GM19099 (cell line): ENCODE data around the gene MIER2.

ENCODE experiments used
- POLR2A ChIP-seq: IDR thresholded peaks from 3 replicates; pipeline ENCODE4 v1.6.1; 2011; ENCODE audit warnings: low read depth; ENCODE audit not compliant: insufficient read length; ENCODE audit errors: extremely low read depth

The MIER2 gene

DNA sequence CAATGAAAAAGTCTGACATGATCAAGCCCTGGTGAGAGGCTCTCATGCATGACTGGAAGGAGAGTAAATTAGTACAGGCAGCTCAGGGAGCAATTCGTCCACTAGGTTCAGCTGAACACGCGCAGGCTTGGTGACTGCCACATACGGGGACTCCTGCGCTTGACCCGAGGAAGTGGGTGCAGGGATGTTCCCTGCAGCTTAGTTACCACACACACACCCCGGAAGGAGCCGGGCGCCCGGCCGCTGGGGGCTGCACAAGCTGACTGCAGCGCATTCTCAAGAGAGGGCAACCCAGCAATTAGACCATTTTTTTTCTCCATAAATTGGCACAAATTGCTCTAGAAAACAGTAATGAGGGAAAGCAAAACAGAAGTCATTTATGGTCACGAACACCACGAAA lies 23.0 kb upstream of the MIER2 start:
- TF ChIP-seq POLR2A: no peak

DNA sequence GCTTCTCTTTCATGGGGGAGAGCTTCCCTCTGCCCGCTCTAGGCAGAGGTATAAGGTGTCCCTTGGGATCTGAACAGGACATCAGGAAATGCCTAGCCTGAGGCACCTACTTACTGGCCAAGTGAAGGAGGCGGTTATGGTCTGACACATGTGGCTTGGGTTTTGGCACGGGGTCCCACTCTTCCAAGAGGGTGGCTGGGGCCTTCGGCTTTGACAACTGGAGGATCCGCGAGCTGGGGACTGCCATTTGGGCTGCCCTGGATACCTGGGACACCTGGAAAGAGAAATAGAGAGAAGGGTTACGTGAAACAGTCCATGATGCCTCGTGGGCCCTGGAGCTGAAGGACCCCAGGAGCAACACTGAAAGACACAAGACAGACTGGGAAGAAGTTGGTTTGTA lies 22.4 kb upstream of the MIER2 start:
- TF ChIP-seq POLR2A: no peak

DNA sequence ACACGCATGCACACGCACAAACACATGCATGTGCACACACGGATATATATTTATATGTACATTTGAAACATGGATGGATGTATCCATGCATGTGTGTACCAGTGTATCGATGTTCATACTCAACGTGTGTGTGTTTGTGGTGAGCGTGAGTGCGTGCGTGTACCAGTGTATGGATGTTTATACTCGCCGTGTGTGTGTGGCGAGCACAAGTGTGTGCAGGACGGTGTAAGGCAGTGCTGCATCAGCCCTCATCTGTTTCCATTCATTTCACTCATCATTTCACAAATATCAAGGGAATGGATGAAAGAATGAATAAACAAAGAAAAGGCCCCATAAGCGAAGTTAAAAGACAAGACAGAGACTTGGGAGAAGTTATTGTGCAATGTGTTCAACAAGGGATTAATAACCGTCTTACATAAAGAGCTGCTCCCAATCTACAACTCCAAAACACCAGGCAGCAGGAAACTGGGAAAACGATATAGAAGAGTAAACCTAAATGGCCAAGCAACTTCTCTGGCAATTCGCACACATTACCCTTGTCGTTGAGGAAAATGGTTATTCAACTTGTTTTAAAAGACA lies 21.7 kb upstream of the MIER2 start:
- no peak for TF ChIP-seq POLR2A

DNA sequence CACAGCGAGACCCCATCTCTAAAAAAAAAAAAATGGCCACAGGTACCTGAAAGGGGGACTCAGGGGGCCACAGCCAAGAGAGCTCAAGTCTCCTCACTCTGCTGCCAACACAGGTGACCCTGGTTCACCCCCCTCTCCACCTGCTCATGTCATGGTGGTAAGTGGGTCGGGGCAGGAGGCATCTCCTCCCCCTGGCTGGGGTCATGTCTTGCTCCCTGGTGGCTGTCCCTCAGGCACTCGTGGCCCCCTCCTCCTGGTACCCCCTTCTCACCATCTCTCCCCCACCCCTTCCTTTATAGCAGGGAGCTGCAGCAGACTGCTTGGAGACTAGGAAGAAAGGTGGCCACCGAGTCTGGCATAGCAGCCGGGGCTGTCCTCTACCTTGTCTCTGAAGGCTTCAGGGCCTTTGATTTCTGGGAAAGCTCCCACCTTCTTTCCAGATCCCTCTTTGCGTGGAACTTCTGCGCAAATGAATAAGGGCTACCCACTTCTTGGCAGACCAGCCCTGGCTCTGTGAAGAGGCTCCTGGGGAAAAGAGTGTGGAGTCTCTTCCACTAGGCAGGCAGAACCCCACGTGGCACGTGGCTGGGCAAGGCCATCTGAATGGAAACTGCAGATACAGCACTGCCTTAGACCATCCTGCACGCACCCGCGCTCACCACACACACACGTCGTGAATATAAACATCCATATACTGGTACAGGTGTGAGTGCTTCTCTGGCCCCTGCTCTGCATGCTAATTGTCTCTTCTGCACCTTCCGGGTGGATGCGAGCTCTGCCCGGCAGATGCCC lies 20.1 kb upstream of the MIER2 start:
- no peak for TF ChIP-seq POLR2A

DNA sequence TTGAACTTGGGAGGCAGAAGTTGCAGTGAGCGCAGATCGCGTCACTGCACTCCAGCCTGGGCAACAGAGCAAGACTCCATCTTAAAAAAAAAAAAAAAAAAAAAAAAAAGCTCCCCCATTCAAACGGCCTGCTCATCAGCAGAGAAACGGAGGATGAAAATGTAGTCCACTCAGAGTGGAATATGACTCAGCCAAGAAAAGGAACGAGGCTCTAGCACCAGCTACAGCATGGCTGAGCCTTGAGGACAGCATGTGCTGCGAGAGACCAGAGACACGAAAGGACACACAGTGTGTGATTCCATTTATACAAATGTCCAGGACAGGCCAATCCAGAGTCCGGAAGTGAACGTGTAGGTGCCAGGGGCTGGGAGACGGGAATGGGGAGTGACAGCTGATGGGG lies 18.1 kb upstream of the MIER2 start:
- no peak for TF ChIP-seq POLR2A

DNA sequence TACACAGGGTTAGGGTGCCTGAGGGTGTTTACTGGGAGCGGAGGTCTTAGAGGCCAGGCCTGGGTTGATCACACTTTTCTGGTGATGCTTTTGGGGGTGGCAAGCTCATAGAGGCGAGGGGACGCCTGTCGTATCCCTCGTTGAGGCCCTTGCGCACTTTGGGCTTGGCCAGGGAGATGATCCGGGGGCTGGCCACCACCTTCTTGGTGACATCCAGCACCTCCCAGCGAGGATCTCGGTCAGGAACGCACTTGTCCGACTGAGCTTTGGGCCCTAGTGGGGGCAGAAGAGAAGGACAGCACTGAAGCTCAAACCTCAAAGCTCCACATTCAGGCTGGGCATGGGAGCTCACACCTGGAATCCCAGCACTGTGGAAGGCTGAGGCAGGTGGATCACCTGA lies 17.6 kb upstream of the MIER2 start:
- no peak for TF ChIP-seq POLR2A

DNA sequence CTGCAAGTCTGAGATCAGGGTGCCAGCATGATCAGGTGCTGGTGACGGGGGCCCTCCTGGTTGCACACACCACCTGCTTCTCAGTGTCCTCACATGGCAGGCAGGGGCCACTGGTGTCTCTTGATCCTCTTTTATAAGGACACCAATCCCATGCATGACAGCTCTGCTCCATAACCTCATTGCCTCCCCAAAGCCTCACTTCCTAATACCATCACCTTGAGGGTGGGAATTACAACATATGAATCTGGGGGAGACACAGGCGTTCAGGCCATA lies 15.0 kb upstream of the MIER2 start:
- no peak for TF ChIP-seq POLR2A

DNA sequence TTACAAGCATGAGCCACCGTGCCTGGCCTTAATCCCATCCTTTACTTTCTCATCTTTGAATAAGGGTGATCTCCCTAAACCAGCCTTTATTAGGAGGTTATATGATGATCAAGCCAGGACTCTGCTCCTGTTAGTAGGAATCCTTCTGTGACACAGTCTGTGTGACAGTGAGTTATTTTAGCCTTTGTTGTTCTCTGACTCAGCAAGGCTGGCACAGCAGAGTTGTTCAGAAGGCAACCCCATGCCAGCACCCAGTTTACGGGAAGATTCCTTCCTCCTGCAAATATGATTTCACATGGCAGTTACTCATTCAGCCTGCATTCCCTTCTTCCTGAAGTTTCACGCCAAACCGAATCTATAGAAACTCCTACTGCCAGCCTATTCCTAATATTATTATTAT lies 10.5 kb upstream of the MIER2 start:
- TF ChIP-seq POLR2A: no peak

DNA sequence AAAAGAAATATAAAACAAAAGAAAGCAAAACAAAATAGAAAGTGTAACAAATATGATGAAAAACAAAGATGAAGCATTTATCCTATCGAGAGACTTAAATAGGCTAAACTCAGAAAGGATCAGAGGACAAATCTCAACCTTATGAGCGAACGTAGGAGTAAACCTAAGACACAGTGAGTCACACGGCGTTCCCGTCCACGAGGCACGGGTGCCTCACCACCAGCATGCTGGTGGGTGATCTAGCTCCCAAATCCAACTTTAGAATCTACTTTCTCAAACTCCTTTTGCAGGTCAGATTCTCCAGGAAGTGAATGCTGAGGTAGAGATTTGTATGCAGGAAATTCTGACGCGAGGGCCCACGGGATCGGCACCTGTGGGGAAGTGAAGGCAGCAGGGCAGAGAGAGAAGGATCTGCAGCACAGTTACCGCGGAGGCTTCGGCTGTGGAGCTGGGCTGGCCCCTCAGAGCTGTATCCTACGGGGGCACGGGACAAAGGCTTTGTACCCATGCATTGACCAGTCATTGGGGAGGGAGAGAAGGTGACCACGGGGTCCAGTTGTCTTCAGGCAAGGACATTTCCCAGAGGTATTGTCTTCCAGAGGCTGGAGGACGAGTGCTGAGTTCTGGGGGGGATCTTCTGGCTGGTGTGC lies 7.5 kb upstream of the MIER2 start:
- TF ChIP-seq POLR2A: no peak

DNA sequence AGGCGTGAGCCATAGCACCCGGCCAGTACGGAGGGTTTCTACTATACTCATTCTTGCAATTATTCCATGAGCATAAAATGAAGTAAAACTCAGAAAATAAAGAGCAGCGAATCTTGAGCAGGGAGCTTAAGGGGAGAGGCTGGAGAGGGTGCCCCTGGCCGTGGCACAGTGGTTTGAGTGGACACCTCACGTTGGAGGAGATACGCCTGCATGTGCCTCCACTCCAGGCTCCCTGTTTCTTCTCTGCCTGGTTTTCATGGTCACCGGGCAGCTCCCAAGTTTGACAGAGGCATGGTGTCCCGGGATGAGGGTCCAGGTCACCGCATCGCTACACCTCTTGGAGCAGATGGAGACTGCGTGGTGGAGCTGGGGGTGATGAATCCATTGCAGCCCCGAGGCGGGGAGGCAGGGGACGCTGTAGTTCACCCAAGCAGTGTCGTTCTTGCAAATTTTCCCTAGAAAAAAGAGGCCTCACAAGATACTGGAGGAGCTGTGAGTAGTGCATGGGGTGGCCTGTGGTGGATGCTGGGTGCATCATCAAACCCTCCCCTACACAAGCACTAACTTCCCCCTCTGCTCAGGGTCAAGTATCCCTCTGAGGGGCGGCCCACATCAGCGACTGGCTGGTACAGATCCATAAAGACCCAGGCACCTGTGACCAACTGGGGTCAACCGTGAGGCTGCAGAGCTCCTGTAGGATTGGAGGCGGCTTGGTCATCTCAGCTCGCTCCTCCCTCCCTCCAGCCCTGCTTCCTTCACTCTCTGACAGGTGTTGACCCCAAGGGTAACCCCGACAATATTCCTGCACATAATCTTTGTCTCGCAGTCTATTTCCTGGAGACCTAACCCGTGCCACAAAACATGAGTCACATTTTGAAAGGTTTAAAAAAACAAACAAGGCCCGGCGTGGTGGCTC lies 3.6 kb upstream of the MIER2 start:
- TF ChIP-seq POLR2A: no peak

DNA sequence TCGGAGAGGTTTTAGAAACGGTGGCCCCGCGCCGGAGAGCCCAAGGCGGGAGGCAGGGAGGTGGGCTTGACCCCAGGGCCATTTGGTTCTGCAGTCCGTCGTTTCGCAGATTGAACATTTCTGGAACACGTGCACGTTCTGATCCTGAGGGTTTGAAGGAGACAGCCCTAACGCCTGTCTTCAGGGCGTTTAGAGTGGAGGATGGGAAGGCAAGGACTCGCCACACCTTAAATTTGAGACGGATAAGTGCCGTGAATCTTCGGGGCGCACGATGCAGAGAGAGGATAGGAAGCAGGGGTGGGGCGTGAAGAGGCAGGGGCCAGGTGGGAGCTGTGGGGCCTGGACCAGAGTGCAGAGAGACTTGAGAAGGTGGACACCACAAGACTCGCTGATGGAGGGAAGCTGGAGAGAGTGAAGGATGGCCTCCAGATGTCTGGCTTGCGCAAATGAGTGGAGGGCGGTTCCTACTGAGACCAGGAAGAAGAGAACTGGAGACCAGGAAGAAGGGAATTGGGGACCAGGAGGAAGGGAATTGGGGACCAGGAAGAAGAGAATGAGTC lies 804 bp upstream of the MIER2 start:
- no peak for TF ChIP-seq POLR2A

DNA sequence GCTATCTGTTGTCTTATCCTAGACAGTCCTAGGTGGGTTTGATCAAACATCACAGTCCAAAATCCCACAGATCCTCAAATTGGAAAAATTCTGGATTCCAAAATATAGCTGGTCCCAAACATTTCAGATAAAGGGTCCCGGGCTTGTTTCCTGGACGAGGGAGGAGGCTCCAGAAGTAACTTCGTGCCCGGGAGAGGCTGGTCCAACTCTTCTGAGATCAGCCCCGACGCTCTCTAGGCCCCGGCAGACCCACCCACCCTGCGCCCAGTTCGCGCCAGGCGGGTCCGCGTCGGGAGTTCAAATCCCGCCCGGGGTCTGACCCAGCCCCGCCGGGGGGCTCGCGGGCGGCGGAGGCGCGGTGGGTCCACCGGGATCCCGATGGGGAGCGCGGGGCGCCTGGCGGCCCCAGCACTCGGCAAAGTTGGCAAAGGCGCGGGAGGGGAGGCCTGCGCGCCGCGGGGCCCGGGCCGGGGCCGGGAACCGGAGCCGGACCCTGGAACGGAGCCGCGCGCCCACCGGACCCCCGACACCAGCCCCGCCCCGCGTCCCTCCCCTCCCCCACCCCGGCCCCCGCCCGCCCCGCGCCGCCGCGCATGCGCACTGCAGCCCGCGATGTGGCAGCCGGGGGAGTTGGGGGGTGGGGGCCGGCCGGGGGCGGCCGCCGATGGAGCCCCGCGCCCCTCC lies 513 bp downstream of the MIER2 start:
- no peak for TF ChIP-seq POLR2A

DNA sequence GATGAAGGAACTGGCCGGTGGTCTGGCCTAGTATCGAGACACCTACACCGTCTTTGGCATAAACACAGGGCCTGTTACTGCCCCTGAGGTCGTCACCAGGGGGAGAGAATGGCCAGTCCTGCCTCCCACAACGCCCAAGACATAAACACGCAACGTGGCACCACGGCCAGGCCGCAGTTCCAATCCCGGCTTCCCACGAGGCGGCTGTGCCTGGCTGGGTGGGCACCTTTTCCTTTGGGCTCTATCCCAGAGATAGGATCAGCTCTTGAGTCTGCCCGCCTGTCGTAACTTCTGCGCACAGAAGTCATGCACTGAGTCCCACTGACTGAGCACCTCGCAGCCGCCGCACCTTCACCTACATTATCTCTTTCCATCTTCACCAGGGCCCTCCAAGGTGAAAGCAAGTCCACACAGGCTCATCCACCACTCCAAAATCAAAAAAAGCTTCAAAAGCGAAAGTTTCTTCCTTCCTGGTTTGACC lies 1.1 kb downstream of the MIER2 start:
- no peak for TF ChIP-seq POLR2A

DNA sequence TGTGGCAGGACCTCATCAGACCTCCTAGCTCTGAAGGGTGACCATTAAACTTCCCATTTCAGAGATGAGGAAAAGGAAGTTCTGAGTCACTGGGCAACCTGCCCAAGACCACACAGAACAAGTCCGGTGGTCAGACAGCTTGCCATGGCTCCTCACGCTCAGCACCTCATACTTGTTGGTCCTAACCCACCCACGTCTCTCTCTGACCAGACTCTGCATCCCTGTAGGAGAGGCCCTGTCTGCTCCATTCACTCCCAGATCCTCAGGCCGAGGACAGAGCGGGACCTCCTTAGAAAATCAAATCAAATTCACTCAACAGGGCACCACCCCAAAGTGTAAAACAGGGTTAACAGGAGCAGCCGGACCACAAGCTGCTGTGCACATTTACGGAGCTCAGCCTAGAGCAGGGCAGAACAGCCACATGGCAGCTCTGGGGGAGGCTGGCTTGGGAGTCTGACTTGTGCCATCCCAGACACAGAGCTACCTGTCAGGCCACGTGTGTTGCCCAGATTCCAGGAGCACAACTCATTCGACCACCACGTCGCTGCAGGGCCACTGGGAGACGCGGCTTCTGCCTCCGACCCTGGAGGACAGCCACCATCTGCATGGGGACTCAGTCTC lies 1.7 kb downstream of the MIER2 start:
- no peak for TF ChIP-seq POLR2A
